Measurements from ENCODE around the gene ALAD.

DNA sequence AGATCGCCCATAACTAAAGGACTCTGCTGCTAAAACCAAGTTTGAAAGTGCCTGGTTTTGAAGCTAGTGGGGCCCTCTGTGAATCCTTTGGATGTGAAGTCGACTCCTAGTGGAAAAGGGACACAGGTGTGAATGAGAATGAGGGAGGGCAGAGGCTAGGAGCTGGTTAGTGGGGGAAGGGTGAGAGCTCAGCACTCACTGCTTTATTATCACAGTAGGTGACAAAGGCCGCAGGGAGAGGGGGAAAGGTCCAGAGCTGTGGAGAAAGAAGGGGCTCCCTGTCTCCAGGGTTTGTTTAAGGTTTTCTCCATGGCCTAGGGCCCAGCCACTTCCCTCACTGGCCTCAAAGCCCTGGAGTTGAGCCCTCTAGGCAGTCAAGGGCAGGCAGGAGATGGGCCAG lies 27.8 kb downstream of the ALAD start:
- TF ChIP-seq, protein P1, sequence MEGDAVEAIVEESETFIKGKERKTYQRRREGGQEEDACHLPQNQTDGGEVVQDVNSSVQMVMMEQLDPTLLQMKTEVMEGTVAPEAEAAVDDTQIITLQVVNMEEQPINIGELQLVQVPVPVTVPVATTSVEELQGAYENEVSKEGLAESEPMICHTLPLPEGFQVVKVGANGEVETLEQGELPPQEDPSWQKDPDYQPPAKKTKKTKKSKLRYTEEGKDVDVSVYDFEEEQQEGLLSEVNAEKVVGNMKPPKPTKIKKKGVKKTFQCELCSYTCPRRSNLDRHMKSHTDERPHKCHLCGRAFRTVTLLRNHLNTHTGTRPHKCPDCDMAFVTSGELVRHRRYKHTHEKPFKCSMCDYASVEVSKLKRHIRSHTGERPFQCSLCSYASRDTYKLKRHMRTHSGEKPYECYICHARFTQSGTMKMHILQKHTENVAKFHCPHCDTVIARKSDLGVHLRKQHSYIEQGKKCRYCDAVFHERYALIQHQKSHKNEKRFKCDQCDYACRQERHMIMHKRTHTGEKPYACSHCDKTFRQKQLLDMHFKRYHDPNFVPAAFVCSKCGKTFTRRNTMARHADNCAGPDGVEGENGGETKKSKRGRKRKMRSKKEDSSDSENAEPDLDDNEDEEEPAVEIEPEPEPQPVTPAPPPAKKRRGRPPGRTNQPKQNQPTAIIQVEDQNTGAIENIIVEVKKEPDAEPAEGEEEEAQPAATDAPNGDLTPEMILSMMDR (IDR thresholded peaks at IDR 0.05; ENCODE audit: low read depth, low read length, missing input control): no peak
- TF ChIP-seq, protein P2, sequence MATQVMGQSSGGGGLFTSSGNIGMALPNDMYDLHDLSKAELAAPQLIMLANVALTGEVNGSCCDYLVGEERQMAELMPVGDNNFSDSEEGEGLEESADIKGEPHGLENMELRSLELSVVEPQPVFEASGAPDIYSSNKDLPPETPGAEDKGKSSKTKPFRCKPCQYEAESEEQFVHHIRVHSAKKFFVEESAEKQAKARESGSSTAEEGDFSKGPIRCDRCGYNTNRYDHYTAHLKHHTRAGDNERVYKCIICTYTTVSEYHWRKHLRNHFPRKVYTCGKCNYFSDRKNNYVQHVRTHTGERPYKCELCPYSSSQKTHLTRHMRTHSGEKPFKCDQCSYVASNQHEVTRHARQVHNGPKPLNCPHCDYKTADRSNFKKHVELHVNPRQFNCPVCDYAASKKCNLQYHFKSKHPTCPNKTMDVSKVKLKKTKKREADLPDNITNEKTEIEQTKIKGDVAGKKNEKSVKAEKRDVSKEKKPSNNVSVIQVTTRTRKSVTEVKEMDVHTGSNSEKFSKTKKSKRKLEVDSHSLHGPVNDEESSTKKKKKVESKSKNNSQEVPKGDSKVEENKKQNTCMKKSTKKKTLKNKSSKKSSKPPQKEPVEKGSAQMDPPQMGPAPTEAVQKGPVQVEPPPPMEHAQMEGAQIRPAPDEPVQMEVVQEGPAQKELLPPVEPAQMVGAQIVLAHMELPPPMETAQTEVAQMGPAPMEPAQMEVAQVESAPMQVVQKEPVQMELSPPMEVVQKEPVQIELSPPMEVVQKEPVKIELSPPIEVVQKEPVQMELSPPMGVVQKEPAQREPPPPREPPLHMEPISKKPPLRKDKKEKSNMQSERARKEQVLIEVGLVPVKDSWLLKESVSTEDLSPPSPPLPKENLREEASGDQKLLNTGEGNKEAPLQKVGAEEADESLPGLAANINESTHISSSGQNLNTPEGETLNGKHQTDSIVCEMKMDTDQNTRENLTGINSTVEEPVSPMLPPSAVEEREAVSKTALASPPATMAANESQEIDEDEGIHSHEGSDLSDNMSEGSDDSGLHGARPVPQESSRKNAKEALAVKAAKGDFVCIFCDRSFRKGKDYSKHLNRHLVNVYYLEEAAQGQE (IDR thresholded peaks at IDR 0.05): no peak
- TF ChIP-seq YY1 (IDR thresholded peaks at IDR 0.05): no peak
